ENCODE measurements around the gene ATP8A1.

DNA sequence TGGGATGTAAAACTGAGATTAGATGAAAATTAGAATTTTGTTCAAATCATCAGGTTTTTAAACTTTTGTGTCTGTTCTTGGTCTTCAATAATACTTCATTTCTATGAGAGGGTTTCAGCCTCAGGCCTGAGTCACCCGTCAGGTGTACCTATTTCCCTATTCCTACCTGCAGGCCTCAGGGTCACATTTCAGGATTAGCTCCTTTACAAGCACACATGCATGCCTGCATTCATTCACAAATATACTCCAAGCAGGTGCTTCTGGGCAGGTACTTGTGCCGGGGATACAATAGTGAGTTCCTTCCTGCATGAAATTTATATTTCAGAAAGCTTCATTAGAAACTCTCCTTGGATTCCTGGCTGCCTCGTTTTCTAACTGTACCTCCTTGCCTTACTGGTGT is 144.7 kb downstream of the ATP8A1 start:
- no peak for TF ChIP-seq JUN (CRISPR knock-in tag; IDR thresholded peaks at IDR 0.05)
- no peak for TF ChIP-seq IRF2 (CRISPR knock-in tag; IDR thresholded peaks at IDR 0.05; ENCODE audit: borderline replicate concordance, low read depth)
- TF ChIP-seq, protein P1, sequence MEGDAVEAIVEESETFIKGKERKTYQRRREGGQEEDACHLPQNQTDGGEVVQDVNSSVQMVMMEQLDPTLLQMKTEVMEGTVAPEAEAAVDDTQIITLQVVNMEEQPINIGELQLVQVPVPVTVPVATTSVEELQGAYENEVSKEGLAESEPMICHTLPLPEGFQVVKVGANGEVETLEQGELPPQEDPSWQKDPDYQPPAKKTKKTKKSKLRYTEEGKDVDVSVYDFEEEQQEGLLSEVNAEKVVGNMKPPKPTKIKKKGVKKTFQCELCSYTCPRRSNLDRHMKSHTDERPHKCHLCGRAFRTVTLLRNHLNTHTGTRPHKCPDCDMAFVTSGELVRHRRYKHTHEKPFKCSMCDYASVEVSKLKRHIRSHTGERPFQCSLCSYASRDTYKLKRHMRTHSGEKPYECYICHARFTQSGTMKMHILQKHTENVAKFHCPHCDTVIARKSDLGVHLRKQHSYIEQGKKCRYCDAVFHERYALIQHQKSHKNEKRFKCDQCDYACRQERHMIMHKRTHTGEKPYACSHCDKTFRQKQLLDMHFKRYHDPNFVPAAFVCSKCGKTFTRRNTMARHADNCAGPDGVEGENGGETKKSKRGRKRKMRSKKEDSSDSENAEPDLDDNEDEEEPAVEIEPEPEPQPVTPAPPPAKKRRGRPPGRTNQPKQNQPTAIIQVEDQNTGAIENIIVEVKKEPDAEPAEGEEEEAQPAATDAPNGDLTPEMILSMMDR (IDR thresholded peaks at IDR 0.05), result no peak
